Mucosa of rectum (tissue), 2 donors: ENCODE results near the gene CD9.

Experiments
- H3K27ac ChIP-seq, 2 donors: one replicate each; pipeline ENCODE4 v1.7.0; 2013; ENCODE audit warnings: inconsistent platforms in 2 of 2, low read depth in 2 of 2, low read length in 2 of 2
- H3K27me3 ChIP-seq, 2 donors: one replicate each; pipeline ENCODE4 v1.7.0; 2013; ENCODE audit warnings: low read length in 2 of 2; ENCODE audit not compliant: control insufficient read depth in 2 of 2, insufficient read depth in 2 of 2
- H3K36me3 ChIP-seq, 2 donors: one replicate each; pipeline ENCODE4 v1.7.0; 2013; ENCODE audit warnings: low read length in 2 of 2; ENCODE audit not compliant: control insufficient read depth in 2 of 2, insufficient read depth in 2 of 2
- H3K4me1 ChIP-seq, 2 donors: one replicate each; pipeline ENCODE4 v1.7.0; 2013; ENCODE audit warnings: low read length in 2 of 2, mild to moderate bottlenecking in 1 of 2; ENCODE audit not compliant: control insufficient read depth in 2 of 2, insufficient read depth in 2 of 2
- H3K4me3 ChIP-seq, 2 donors: one replicate each; pipeline ENCODE4 v1.7.0; 2013; ENCODE audit warnings: low read length in 2 of 2
- H3K9ac ChIP-seq, 2 donors: one replicate each; pipeline ENCODE4 v1.7.0; 2013; ENCODE audit warnings: low read length in 2 of 2, low read depth in 1 of 2, mild to moderate bottlenecking in 1 of 2
- H3K9me3 ChIP-seq, 2 donors: one replicate each; pipeline ENCODE4 v1.7.0; 2013; ENCODE audit warnings: low read length in 2 of 2; ENCODE audit not compliant: control insufficient read depth in 2 of 2
- donor health status: healthy.
- donor health status: Normal muscosa, but diverticular disease.

Gene CD9

GRCh38 chr12:6163416-6164060 is 36.7 kb upstream of the CD9 start:
- no peaks in the 10 kb centered on the region for H3K36me3 ChIP-seq
- no peak overlapping the region for H3K9ac ChIP-seq
- H3K9me3 ChIP-seq, result no peaks in the 10 kb centered on the region
- no peak overlapping the region for H3K27ac ChIP-seq
- no peak overlapping the region for H3K4me3 ChIP-seq
- peaks cover 4% of the 10 kb centered on the region in 2 donors for H3K4me1 ChIP-seq
- no peaks in the 10 kb centered on the region for H3K27me3 ChIP-seq

- no peaks in the 10 kb centered on the region for H3K27me3 ChIP-seq
These were observed 34.8 kb upstream of the CD9 start for GRCh38 chr12:6165395-6165794.

GRCh38 chr12:6166808-6167207 is 33.4 kb upstream of the CD9 start:
- Histone ChIP-seq H3K27me3 (no peaks in the 10 kb centered on the region), H3K36me3 (no peaks in the 10 kb centered on the region), H3K27ac (peak overlapping the region; percentile 75 to 78), H3K9ac (no peak overlapping the region), H3K4me1 (peaks cover 2 to 4% of the 10 kb centered on the region in 2 donors), H3K4me3 (no peak overlapping the region), H3K9me3 (no peaks in the 10 kb centered on the region)

More at GRCh38 chr12:6165395-6165794, 34.8 kb upstream of the CD9 start:
- Histone ChIP-seq H3K4me3 (no peak overlapping the region), H3K9me3 (no peaks in the 10 kb centered on the region), H3K9ac (no peak overlapping the region), H3K36me3 (no peaks in the 10 kb centered on the region), H3K27ac (no peak overlapping the region), H3K4me1 (peaks cover 4% of the 10 kb centered on the region in 2 donors)

- Histone ChIP-seq H3K9ac (no peak overlapping the region), H3K27ac (peak overlapping the region; percentile 75 to 78), H3K4me3 (peak overlapping the region in 1 of 2 donors; percentile 17), H3K9me3 (no peaks in the 10 kb centered on the region), H3K4me1 (peaks cover 2 to 4% of the 10 kb centered on the region in 2 donors), H3K27me3 (no peaks in the 10 kb centered on the region), H3K36me3 (no peaks in the 10 kb centered on the region)
These were observed 32.6 kb upstream of the CD9 start for GRCh38 chr12:6167327-6168280.

- H3K9ac ChIP-seq, result no peak overlapping the region
- no peak overlapping the region for H3K27ac ChIP-seq
- H3K36me3 ChIP-seq, result no peaks in the 10 kb centered on the region
- no peaks in the 10 kb centered on the region for H3K9me3 ChIP-seq
- H3K27me3 ChIP-seq, result no peaks in the 10 kb centered on the region
- no peak overlapping the region for H3K4me3 ChIP-seq
- peaks cover 2 to 4% of the 10 kb centered on the region in 2 donors for H3K4me1 ChIP-seq
These were observed 28.7 kb upstream of the CD9 start for GRCh38 chr12:6171409-6172015.

GRCh38 chr12:6172086-6172485 is 28.1 kb upstream of the CD9 start:
- H3K9ac ChIP-seq, result no peak overlapping the region
- H3K4me3 ChIP-seq, result no peak overlapping the region
- no peaks in the 10 kb centered on the region for H3K36me3 ChIP-seq
- H3K27me3 ChIP-seq, result no peaks in the 10 kb centered on the region
- H3K4me1 ChIP-seq, result peaks cover 1 to 4% of the 10 kb centered on the region in 2 donors
- no peak overlapping the region for H3K27ac ChIP-seq
- no peaks in the 10 kb centered on the region for H3K9me3 ChIP-seq

GRCh38 chr12:6172862-6173261 is 27.3 kb upstream of the CD9 start:
- no peaks in the 10 kb centered on the region for H3K4me1 ChIP-seq
- H3K27ac ChIP-seq, result no peak overlapping the region
- no peak overlapping the region for H3K9ac ChIP-seq
- no peak overlapping the region for H3K4me3 ChIP-seq
- no peaks in the 10 kb centered on the region for H3K27me3 ChIP-seq
- no peaks in the 10 kb centered on the region for H3K36me3 ChIP-seq
- H3K9me3 ChIP-seq, result no peaks in the 10 kb centered on the region

GRCh38 chr12:6177642-6178358 is 22.4 kb upstream of the CD9 start:
- Histone ChIP-seq H3K9ac (no peak overlapping the region), H3K4me1 (peaks cover 17 to 29% of the 10 kb centered on the region in 2 donors), H3K27me3 (no peaks in the 10 kb centered on the region), H3K27ac (no peak overlapping the region), H3K9me3 (no peaks in the 10 kb centered on the region), H3K4me3 (no peak overlapping the region), H3K36me3 (no peaks in the 10 kb centered on the region)

- Histone ChIP-seq H3K27ac (no peak overlapping the region), H3K4me1 (peaks cover 23 to 43% of the 10 kb centered on the region in 2 donors), H3K9me3 (no peaks in the 10 kb centered on the region), H3K27me3 (no peaks in the 10 kb centered on the region), H3K36me3 (no peaks in the 10 kb centered on the region), H3K9ac (no peak overlapping the region), H3K4me3 (no peak overlapping the region)
These were observed 21.0 kb upstream of the CD9 start for GRCh38 chr12:6178981-6179761.
